ENCODE results near the gene LETMD1. TPM values are rescaled to one million over a fixed set of nuclear protein-coding genes. Genes with fewer than 3 reads are reported as not detected.
A peak's percentile ranks its signal among the peaks of the same experiment; 100 is the strongest.
"Not testable (repeated sequence)": the region's sequence is repeated elsewhere in the genome, so short reads cannot be mapped to it uniquely, and the experiment has no call there.

Gene LETMD1
- total RNA-seq, 2 experiments from 2014 or later: 92.1 to 93.9 TPM

DNA sequence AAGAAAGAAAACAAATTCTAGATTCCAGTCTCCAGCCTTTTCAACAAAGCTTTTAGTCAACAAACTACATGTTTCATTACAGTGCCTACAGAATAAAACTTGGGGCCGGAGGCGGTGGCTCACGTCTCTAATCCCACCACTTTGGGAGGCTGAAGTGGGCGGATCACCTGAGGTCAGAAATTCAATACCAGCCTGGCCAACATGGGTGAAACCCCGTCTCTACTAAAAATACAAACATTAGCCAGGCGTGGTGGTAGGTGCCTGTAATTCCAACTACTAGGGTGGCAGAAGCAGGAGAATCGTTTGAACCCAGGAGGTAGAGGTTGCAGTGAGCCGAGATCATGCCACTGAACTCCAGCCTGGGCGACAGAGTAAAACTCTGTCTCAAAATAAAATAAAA, 33.7 kb upstream of the LETMD1 start:
- DNase-seq; H3K36me3 Mint-ChIP-seq (ENCODE audit: low read depth); H3K9me3 Mint-ChIP-seq; POLR2A ChIA-PET; H3K27me3 Mint-ChIP-seq; H3K27ac Mint-ChIP-seq; H3K4me3 Mint-ChIP-seq; CTCF ChIA-PET: not testable (repeated sequence)
- peaks cover 21% of the 10 kb centered on the region for H3K4me1 Mint-ChIP-seq

- CTCF ChIA-PET: interaction anchor here (1.1 kb wide), 1 partner anchor 30 kb away, joined by 3 read pairs; no protein-coding TSS in a partner anchor
- POLR2A ChIA-PET: no interaction called here
Observed at GRCh38 chr12:51017452-51017851, 30.7 kb upstream of the LETMD1 start.

DNA sequence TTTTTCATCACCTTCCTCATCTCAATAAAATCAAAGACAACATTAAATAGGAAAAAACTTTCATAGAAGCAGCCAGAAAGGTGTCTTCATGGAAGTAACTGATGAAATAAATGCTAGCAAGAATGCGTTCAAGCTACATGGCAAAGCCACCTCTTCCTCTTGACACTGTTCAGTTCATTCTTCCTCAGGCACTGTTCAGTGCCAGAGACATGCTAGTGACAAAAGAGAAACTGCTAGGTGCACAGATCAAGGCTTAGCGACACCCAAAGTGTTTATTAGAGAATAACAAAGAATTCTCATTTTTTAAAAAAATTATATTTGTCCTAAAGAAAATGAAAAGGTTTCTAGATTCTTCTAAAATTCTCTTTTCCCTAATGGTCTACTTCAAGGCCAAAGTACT, 29.2 kb upstream of the LETMD1 start:
- Mint-ChIP-seq H3K9me3 (no peaks in the 10 kb centered on the region), H3K27ac (no peak overlapping the region), H3K4me1 (peaks cover 30% of the 10 kb centered on the region), H3K36me3 (ENCODE audit: low read depth) (peaks cover 3% of the 10 kb centered on the region), H3K27me3 (no peaks in the 10 kb centered on the region), H3K4me3 (no peak overlapping the region)
- POLR2A ChIA-PET: interaction anchor here (0.6 kb wide), 1 partner anchor 14 kb away, joined by 3 read pairs; no protein-coding TSS in a partner anchor
- CTCF ChIA-PET: interaction anchor here (0.7 to 1.3 kb wide), 3 partner anchors 8 to 1649 kb away, joined by 3 to 6 read pairs (median 5); no protein-coding TSS in a partner anchor
- DNase-seq: no peak

More at GRCh38 chr12:51017452-51017851, 30.7 kb upstream of the LETMD1 start:
- peaks cover 3% of the 10 kb centered on the region for H3K36me3 Mint-ChIP-seq (ENCODE audit: low read depth)
- no peaks in the 10 kb centered on the region for H3K27me3 Mint-ChIP-seq
- H3K4me1 Mint-ChIP-seq: peaks cover 30% of the 10 kb centered on the region
- no peak for DNase-seq
- H3K4me3 Mint-ChIP-seq: no peak overlapping the region
- no peak overlapping the region for H3K27ac Mint-ChIP-seq
- no peaks in the 10 kb centered on the region for H3K9me3 Mint-ChIP-seq

DNA sequence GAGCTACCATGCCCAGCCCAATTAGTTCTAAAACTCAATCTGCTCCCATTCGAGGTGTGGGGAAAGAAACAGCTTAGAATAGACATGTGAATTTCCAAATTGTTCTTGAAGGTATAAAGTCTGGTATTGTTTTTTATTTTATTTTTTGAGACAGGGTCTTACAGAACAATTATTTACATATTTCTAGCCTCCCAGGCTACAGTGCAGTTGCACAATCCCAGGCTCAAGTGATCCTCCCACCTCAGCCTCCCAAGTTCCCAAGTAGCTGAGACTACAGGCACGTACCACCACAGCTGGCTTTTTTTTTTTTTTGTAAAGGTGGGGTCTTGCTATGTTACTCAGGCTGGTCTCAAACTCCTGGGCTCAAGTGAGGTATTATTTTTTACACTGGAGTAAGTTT, 28.2 kb upstream of the LETMD1 start:
- CTCF ChIA-PET: interaction anchor here (0.7 to 1.3 kb wide), 3 partner anchors 9 to 865 kb away, joined by 3 to 6 read pairs (median 3); no protein-coding TSS in a partner anchor
- Mint-ChIP-seq H3K27me3 (no peaks in the 10 kb centered on the region), H3K27ac (no peak overlapping the region), H3K9me3 (no peaks in the 10 kb centered on the region), H3K4me1 (peaks cover 40% of the 10 kb centered on the region), H3K4me3 (no peak overlapping the region), H3K36me3 (ENCODE audit: low read depth) (peaks cover 3% of the 10 kb centered on the region)
- POLR2A ChIA-PET: no interaction called here
- no peak for DNase-seq

- no peaks in the 10 kb centered on the region for H3K27me3 Mint-ChIP-seq
- H3K27ac Mint-ChIP-seq: no peak overlapping the region
- H3K36me3 Mint-ChIP-seq (ENCODE audit: low read depth): peaks cover 3% of the 10 kb centered on the region
- peaks cover 45% of the 10 kb centered on the region for H3K4me1 Mint-ChIP-seq
- no peaks in the 10 kb centered on the region for H3K9me3 Mint-ChIP-seq
- no peak overlapping the region for H3K4me3 Mint-ChIP-seq
- ChIA-PET POLR2A (interaction anchor here (1.9 kb wide), 1 partner anchor 256 kb away, joined by 7 read pairs; the partner anchor contains the start of gene ATF1), CTCF (interaction anchor here (0.7 kb wide), 1 partner anchor 946 kb away, joined by 3 read pairs; no protein-coding TSS in a partner anchor)
- DNase-seq: no peak
Observed at GRCh38 chr12:51020448-51021182, 27.5 kb upstream of the LETMD1 start.

- peaks cover 6% of the 10 kb centered on the region for H3K36me3 Mint-ChIP-seq (ENCODE audit: low read depth)
- CTCF ChIA-PET: interaction anchor here (0.7 to 1.3 kb wide), 4 partner anchors 26 to 947 kb away, joined by 3 to 4 read pairs (median 3); partner anchors contain the start of gene LETMD1
- peaks cover 49% of the 10 kb centered on the region for H3K4me1 Mint-ChIP-seq
Observed at GRCh38 chr12:51021694-51022093, 26.4 kb upstream of the LETMD1 start.

GRCh38 chr12:51023625-51024382, 24.3 kb upstream of the LETMD1 start:
- Mint-ChIP-seq H3K4me1 (peaks cover 61% of the 10 kb centered on the region), H3K27ac (peak overlapping the region; percentile 98), H3K4me3 (peak overlapping the region; percentile 100), H3K27me3 (peaks cover 4% of the 10 kb centered on the region), H3K9me3 (no peaks in the 10 kb centered on the region), H3K36me3 (ENCODE audit: low read depth) (peaks cover 6% of the 10 kb centered on the region)
- CTCF ChIA-PET: interaction anchor here (0.7 to 3.4 kb wide), 2 partner anchors 24 to 1835 kb away, joined by 3 to 18 read pairs; partner anchors contain the start of genes LETMD1 and TUBA1A
- DNase-seq: no peak
- POLR2A ChIA-PET: interaction anchor here (0.8 to 4.4 kb wide), 9 partner anchors 10 to 259 kb away, joined by 3 to 40 read pairs (median 4); partner anchors contain the start of genes ATF1, CSRNP2, DAZAP2 and LETMD1

More at GRCh38 chr12:51021694-51022093, 26.4 kb upstream of the LETMD1 start:
- H3K27me3 Mint-ChIP-seq: no peaks in the 10 kb centered on the region
- DNase-seq: no peak
- peak overlapping the region; percentile 0 for H3K4me3 Mint-ChIP-seq
- POLR2A ChIA-PET: interaction anchor here (1.8 to 1.9 kb wide), 2 partner anchors 217 to 257 kb away, joined by 6 to 7 read pairs; partner anchors contain the start of genes ATF1 and DAZAP2
- no peak overlapping the region for H3K27ac Mint-ChIP-seq
- no peaks in the 10 kb centered on the region for H3K9me3 Mint-ChIP-seq

DNA sequence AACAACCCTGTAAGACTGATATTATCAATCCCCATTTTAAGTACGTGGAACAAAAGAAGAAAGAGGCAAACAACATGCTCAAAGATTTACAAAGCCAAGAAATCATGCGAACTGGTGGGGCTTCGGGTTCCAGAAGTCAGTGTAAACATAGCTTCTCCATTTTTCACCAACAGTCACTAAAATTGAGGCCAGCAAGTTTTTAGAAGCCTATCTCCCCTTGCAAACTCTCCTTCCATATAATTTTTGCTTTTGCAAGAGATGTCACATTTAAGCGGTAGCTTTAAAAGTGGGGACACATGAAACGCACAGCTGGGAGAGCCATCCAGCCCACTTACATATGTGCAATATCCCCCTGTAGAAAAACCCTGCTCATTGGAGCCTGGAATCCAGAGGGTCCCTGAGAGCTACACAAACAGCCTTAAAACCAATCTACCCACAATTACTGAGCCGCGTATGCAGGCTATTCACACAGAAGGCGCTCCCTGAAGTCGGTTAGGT, 22.7 kb upstream of the LETMD1 start:
- peaks cover 8% of the 10 kb centered on the region for H3K27me3 Mint-ChIP-seq
- DNase-seq: no peak
- peak overlapping the region; percentile 100 for H3K4me3 Mint-ChIP-seq
- H3K27ac Mint-ChIP-seq: peak overlapping the region; percentile 98
- peaks cover 60% of the 10 kb centered on the region for H3K4me1 Mint-ChIP-seq
- ChIA-PET CTCF (interaction anchor here (1.0 to 5.0 kb wide), 10 partner anchors 9 to 1133 kb away, joined by 3 to 37 read pairs (median 4); partner anchors contain the start of genes ATF1 and LETMD1), POLR2A (interaction anchor here (0.6 to 4.4 kb wide), 16 partner anchors 10 to 913 kb away, joined by 3 to 40 read pairs (median 4); partner anchors contain the start of genes ATF1, BIN2, COX14 and CSRNP2)
- no peaks in the 10 kb centered on the region for H3K9me3 Mint-ChIP-seq
- H3K36me3 Mint-ChIP-seq (ENCODE audit: low read depth): peaks cover 5% of the 10 kb centered on the region

GRCh38 chr12:51025836-51026638, 22.1 kb upstream of the LETMD1 start, which contains the start of gene SLC11A2:
Gene SLC11A2, minus strand, starts transcription at chr12:51026384. Its CDS starts 15,656 bp downstream, at chr12:51010728.
- peak within 1 kb of the TSS; percentile 98 for H3K27ac Mint-ChIP-seq
- H3K4me1 Mint-ChIP-seq: peaks cover 53% of the 10 kb centered on the region
- H3K36me3 Mint-ChIP-seq (ENCODE audit: low read depth): peaks cover 3% of the 10 kb centered on the region
- POLR2A ChIA-PET: interaction anchor here (0.7 to 4.4 kb wide), 19 partner anchors 10 to 914 kb away, joined by 3 to 40 read pairs (median 4); partner anchors contain the start of genes ATF1, BIN2, COX14 and CSRNP2
- CTCF ChIA-PET: interaction anchor here (0.8 to 5.0 kb wide), 18 partner anchors 10 to 1132 kb away, joined by 3 to 37 read pairs (median 4); partner anchors contain the start of genes ATF1 and LETMD1
- H3K4me3 Mint-ChIP-seq: peak within 1 kb of the TSS; percentile 100
- no peaks in the 10 kb centered on the region for H3K9me3 Mint-ChIP-seq
- peak; percentile 93 for DNase-seq
- H3K27me3 Mint-ChIP-seq: peaks cover 8% of the 10 kb centered on the region

DNA sequence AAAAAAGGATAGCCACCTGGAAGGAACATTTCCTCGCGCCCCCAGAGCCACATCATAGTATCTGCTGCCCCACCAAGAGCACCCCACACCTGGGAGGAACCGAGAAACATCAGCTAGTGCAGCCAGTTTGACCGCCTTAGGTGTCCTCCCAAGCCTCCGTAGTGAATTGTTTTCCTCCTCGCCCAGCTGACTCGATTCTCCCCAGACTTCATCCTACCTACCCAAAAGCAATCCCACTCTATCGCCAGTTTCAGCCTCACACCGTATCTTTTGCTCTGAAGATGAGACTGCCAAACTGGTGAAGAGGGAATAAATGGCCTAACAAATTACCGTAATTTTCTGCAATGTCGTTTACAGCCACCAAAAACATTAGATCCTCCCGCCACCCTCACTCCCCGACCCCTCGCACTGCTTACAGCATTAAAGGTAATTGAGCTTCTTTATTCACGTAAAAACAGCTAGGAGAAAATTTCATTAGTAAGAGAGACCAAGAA, 20.7 kb upstream of the LETMD1 start:
- POLR2A ChIA-PET: interaction anchor here (1.0 to 4.4 kb wide), 7 partner anchors 19 to 296 kb away, joined by 3 to 23 read pairs (median 5); partner anchors contain the start of genes ATF1, BIN2 and CSRNP2
- Mint-ChIP-seq H3K27ac (no peak overlapping the region), H3K27me3 (peaks cover 8% of the 10 kb centered on the region), H3K4me1 (peaks cover 43% of the 10 kb centered on the region), H3K4me3 (peak overlapping the region; percentile 33), H3K36me3 (ENCODE audit: low read depth) (peaks cover 3% of the 10 kb centered on the region), H3K9me3 (no peaks in the 10 kb centered on the region)
- CTCF ChIA-PET: interaction anchor here (0.6 to 5.0 kb wide), 5 partner anchors 8 to 202 kb away, joined by 3 to 37 read pairs (median 8); a partner anchor contains a TSS
- no peak for DNase-seq

- DNase-seq: no peak
- peaks cover 8% of the 10 kb centered on the region for H3K27me3 Mint-ChIP-seq
- H3K36me3 Mint-ChIP-seq (ENCODE audit: low read depth): peaks cover 3% of the 10 kb centered on the region
- H3K4me3 Mint-ChIP-seq: no peak overlapping the region
- CTCF ChIA-PET: interaction anchor here (0.6 to 5.0 kb wide), 5 partner anchors 7 to 202 kb away, joined by 3 to 37 read pairs (median 6); a partner anchor contains a TSS
- peaks cover 39% of the 10 kb centered on the region for H3K4me1 Mint-ChIP-seq
- H3K27ac Mint-ChIP-seq: no peak overlapping the region
- H3K9me3 Mint-ChIP-seq: no peaks in the 10 kb centered on the region
- POLR2A ChIA-PET: interaction anchor here (1.0 to 4.4 kb wide), 4 partner anchors 19 to 264 kb away, joined by 3 to 23 read pairs (median 4); partner anchors contain the start of genes ATF1 and CSRNP2
Observed at GRCh38 chr12:51028126-51028812, 19.9 kb upstream of the LETMD1 start.

Data from activated CD4-positive, alpha-beta memory T cell treated with anti-CD3 and anti-CD28 coated beads, Interleukin-2, amount 10 ng/mL, durations not matched to agents 7 days and 5 days (primary cell).